ENCODE measurements around the gene NUDT16. TPM values are rescaled to one million over a fixed set of nuclear protein-coding genes. Genes with fewer than 3 reads are reported as not detected.

Gene NUDT16
- total RNA-seq, 4 donors from 2014 or later, result 12.6 to 28.1 (median 16.4) TPM

DNA sequence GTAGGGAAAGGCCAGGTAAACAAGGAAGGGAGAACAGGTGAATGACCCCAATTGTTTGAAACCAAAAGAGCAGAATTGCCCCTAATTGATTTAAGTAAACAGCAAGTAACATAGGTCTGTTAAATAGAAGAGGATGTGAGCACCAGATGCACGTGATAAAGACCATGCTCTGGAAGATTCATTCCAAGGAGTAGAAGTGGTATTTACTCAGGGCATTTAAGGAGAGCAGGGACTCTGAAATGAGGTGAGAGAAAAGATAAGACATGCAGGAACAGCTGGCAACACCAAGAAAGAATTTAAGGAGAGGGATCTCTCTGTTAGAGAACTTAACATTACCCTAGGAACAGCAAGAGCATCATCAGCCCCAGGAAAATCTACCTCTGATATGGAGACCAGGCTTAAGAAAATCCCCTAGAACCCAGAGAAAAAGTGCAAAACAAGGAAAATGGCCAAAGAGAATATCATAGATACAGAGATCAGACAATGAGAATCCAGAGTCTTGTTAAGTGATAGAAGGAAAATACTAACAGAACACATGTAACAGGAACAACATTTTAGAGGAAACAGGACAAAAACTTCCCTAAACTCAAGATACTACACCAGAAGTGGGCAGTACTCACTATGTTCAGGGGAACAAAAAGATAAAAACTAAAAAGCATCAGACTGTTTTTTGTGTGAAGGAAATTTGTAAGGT is 6.4 kb downstream of the NUDT16 start:
- no peak for TF ChIP-seq POLR2A (IDR thresholded peaks at IDR 0.05)
- TF ChIP-seq, protein P1, sequence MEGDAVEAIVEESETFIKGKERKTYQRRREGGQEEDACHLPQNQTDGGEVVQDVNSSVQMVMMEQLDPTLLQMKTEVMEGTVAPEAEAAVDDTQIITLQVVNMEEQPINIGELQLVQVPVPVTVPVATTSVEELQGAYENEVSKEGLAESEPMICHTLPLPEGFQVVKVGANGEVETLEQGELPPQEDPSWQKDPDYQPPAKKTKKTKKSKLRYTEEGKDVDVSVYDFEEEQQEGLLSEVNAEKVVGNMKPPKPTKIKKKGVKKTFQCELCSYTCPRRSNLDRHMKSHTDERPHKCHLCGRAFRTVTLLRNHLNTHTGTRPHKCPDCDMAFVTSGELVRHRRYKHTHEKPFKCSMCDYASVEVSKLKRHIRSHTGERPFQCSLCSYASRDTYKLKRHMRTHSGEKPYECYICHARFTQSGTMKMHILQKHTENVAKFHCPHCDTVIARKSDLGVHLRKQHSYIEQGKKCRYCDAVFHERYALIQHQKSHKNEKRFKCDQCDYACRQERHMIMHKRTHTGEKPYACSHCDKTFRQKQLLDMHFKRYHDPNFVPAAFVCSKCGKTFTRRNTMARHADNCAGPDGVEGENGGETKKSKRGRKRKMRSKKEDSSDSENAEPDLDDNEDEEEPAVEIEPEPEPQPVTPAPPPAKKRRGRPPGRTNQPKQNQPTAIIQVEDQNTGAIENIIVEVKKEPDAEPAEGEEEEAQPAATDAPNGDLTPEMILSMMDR (IDR thresholded peaks at IDR 0.05), result no peak
- H3K36me3 ChIP-seq, result no peaks in the 10 kb centered on the region
- H3K27me3 ChIP-seq, result no peaks in the 10 kb centered on the region
- H3K4me3 ChIP-seq, result no peak overlapping the region
- DNase-seq, result no peak
- peak overlapping the region in 1 of 2 donors; percentile 7 for H3K27ac ChIP-seq
- intact Hi-C loops (cut with DNase I; ENCODE audit: low total_unique reads), result no loop called here
- H3K4me1 ChIP-seq, result no peaks in the 10 kb centered on the region
- no peaks in the 10 kb centered on the region for H3K9me3 ChIP-seq

DNA sequence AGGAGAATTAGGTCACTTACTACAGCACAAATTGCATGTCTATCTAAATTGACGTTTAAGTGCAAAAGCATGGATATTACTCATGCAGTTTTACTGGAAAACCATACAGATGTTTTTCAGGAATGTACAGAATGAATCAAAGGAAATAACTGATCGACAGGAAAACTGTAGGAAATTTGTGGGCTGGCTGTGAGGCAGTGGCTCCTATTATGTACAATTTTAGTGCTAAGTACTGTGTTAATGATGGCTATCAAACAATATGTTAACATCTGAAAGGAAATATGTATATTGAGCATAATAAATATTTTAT is 6.9 kb downstream of the NUDT16 start:
- no peak for DNase-seq
- no peak for TF ChIP-seq POLR2A (IDR thresholded peaks at IDR 0.05)
- TF ChIP-seq, protein P1 (IDR thresholded peaks at IDR 0.05), result no peak
- Histone ChIP-seq H3K9me3 (no peaks in the 10 kb centered on the region), H3K4me3 (no peak overlapping the region), H3K27ac (peak overlapping the region in 1 of 2 donors; percentile 7), H3K4me1 (no peaks in the 10 kb centered on the region), H3K27me3 (no peaks in the 10 kb centered on the region), H3K36me3 (no peaks in the 10 kb centered on the region)
- intact Hi-C loops (cut with DNase I; ENCODE audit: low total_unique reads), result no loop called here

DNA sequence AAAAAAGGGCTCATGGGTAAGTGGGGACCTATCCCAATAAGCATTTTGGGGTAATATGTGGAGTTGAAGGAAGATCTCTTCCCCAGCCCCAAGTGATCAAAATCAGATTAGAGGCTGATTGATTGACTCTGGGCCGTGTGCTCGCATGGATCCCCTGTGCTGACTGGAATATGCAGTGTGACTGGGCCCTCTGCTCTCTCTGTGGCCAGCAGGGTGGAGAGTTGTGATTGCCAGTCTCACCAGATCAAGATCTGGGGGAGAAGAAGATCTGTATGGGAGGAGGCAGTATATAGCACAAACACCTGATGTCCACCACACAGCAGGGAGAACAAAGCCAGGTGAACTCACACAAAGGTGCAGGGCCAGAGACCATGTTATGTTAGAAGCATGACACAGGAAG is 8.8 kb downstream of the NUDT16 start:
- Histone ChIP-seq H3K27me3 (no peaks in the 10 kb centered on the region), H3K4me3 (no peak overlapping the region), H3K4me1 (no peaks in the 10 kb centered on the region), H3K27ac (no peak overlapping the region), H3K9me3 (no peaks in the 10 kb centered on the region), H3K36me3 (no peaks in the 10 kb centered on the region)
- DNase-seq, result no peak
- TF ChIP-seq, protein P1 (IDR thresholded peaks at IDR 0.05), result no peak
- no peak for TF ChIP-seq POLR2A (IDR thresholded peaks at IDR 0.05)
- intact Hi-C loops (cut with DNase I; ENCODE audit: low total_unique reads), result no loop called here

DNA sequence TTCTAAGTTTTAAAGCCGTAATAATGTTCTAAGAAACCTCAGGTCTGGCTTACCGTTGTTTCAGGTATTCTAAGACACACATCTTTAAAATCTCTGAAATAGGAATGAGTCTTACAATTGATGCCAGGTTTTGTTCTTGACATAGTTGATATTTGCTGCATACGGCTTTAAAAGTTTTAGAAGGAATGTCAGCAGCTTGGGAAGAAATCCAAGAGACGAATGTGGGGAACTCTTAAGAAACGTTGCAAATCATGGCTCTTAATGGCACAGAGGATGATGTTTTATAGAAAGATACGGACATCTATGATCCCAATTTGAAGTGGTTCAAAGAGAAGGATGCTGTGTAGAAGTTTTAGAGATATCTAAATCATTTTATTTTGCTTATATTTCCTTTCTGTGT is 11.5 kb downstream of the NUDT16 start:
- Histone ChIP-seq H3K27me3 (no peaks in the 10 kb centered on the region), H3K9me3 (no peaks in the 10 kb centered on the region), H3K36me3 (no peaks in the 10 kb centered on the region), H3K27ac (no peak overlapping the region), H3K4me1 (no peaks in the 10 kb centered on the region), H3K4me3 (no peak overlapping the region)
- TF ChIP-seq, protein P1 (IDR thresholded peaks at IDR 0.05), result no peak
- TF ChIP-seq POLR2A (IDR thresholded peaks at IDR 0.05), result no peak
- no peak for DNase-seq
- intact Hi-C loops (cut with DNase I; ENCODE audit: low total_unique reads), result no loop called here

DNA sequence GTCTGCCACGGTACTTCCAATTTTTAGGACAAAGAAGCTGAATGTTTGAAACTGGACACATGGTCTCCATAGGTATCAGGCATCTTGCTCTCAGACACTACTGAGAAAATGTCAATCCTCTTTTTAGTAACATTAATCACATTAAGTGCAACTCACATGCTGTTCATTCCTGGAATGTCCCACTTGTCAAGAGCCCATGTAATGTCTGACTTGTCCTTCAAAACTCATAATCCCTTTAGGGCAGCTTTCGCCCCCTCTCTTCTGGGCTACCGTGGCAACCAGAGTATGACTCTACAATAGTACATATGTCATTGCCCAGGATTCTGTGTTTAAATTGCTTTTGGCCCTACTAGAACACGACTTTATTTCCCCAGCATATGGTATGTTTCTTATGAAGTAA is 12.3 kb downstream of the NUDT16 start:
- Histone ChIP-seq H3K27ac (no peak overlapping the region), H3K27me3 (no peaks in the 10 kb centered on the region), H3K9me3 (no peaks in the 10 kb centered on the region), H3K4me1 (no peaks in the 10 kb centered on the region), H3K4me3 (no peak overlapping the region), H3K36me3 (no peaks in the 10 kb centered on the region)
- intact Hi-C loops (cut with DNase I; ENCODE audit: low total_unique reads), result no loop called here
- DNase-seq, result no peak
- TF ChIP-seq, protein P1 (IDR thresholded peaks at IDR 0.05), result no peak
- TF ChIP-seq POLR2A (IDR thresholded peaks at IDR 0.05), result no peak

All from uterus (tissue), 4 donors.